Endothelial cell of umbilical vein (primary cell): ENCODE measurements around the gene DYNC1H1. TPM values are rescaled to one million over a fixed set of nuclear protein-coding genes. Genes with fewer than 3 reads are reported as not detected.

Experiments used
- BruUV-seq: library from RNA; stranded (reverse); fragments of 400-500 nt; replicated peaks from 2 replicates; lab custom pipeline; 2021; lab: Mats Ljungman, UMichigan
- CTCF ChIA-PET: fragments of 300-600, 350-600 bp; sonication (Branson Sonifier 250); formaldehyde crosslinking; loops from one replicate; lab custom pipeline; 2021; ENCODE audit warnings: antibody characterized with exemption, inconsistent platforms; lab: Charles Lee
- POLR2A ChIA-PET: fragments of 300-600, 350-600 bp; sonication (Branson Sonifier 250); formaldehyde crosslinking; loops from one replicate; lab custom pipeline; 2021; ENCODE audit warnings: antibody characterized with exemption, inconsistent platforms; lab: Charles Lee
- DNase-seq: peaks from one replicate; pipeline ENCODE4 v3.0.0-alpha.2; 2011; ENCODE audit warnings: low read depth, low spot score
- FAIRE-seq: peaks from 2 replicates; lab custom pipeline; 2011; peaks lifted over from hg19 to GRCh38; lab: Jason Lieb, UNC
- H2AFZ ChIP-seq: 2 replicates; pipeline ENCODE4 v1.6.0; 2012; ENCODE audit warnings: low read depth, low read length, control low read depth, inconsistent platforms
- H3K27ac ChIP-seq: 2 replicates; pipeline ENCODE4 v1.5.1; 2011; ENCODE audit warnings: low read depth, mild to moderate bottlenecking, control low read depth, low read length, moderate library complexity; ENCODE audit not compliant: insufficient read depth
- H3K27me3 ChIP-seq, 2 experiments: 2 replicates each; pipeline versions ENCODE4 v1.6.0 to v1.6.1; 2011; ENCODE audit warnings: low read length in 2 of 2, mixed read lengths in 1 of 2; ENCODE audit not compliant: control insufficient read depth in 2 of 2, insufficient read depth in 2 of 2
- H3K36me3 ChIP-seq, 2 experiments: 2 replicates in 1 of 2; 3 replicates in 1 of 2; pipeline ENCODE4 v1.5.1; 2011; ENCODE audit warnings: low read length in 2 of 2, mild to moderate bottlenecking in 1 of 2, moderate library complexity in 1 of 2; ENCODE audit not compliant: control insufficient read depth in 2 of 2, insufficient read depth in 2 of 2; ENCODE audit errors: extremely low read depth in 1 of 2
- H3K4me1 ChIP-seq: 3 replicates; pipeline ENCODE4 v1.5.1; 2011; ENCODE audit warnings: mild to moderate bottlenecking, low read length; ENCODE audit not compliant: control insufficient read depth, insufficient read depth; ENCODE audit errors: extremely low read depth
- H3K4me2 ChIP-seq: 2 replicates; pipeline ENCODE4 v1.6.1; 2011; ENCODE audit warnings: low read length, control low read depth, mixed read lengths; ENCODE audit not compliant: insufficient read depth
- H3K4me3 ChIP-seq, 3 experiments: fragments of 200-600 bp in 1 of 3; sonication (generic), shearing (Covaris generic) in 1 of 3; replicated peaks in 1 of 3; 2 replicates each; pipeline ENCODE4 v1.5.1; 2011 to 2016; ENCODE audit warnings: control low read depth in 3 of 3, low read length in 3 of 3, mild to moderate bottlenecking in 2 of 3, inconsistent platforms in 1 of 3, low read depth in 1 of 3, moderate library complexity in 1 of 3; ENCODE audit not compliant: insufficient read depth in 1 of 3
- H3K79me2 ChIP-seq: 2 replicates; pipeline ENCODE4 v1.6.0; 2012; ENCODE audit warnings: low read length, inconsistent platforms; ENCODE audit not compliant: control insufficient read depth, insufficient read depth
- H3K9ac ChIP-seq: replicated peaks from 2 replicates; pipeline ENCODE3; 2011; ENCODE audit warnings: low read length, control low read depth; ENCODE audit not compliant: insufficient read depth; ENCODE audit errors: extremely low read depth
- H3K9me1 ChIP-seq: replicated peaks from 3 replicates; pipeline ENCODE4 v1.6.0; 2011; ENCODE audit warnings: mild to moderate bottlenecking, low read length; ENCODE audit not compliant: control insufficient read depth, insufficient read depth; ENCODE audit errors: extremely low read depth
- H3K9me3 ChIP-seq: replicated peaks from 2 replicates; pipeline ENCODE4 v1.5.1; 2012; ENCODE audit warnings: low read length, inconsistent platforms; ENCODE audit not compliant: control insufficient read depth, insufficient read depth
- H4K20me1 ChIP-seq: replicated peaks from 2 replicates; pipeline ENCODE3; 2011; ENCODE audit warnings: mild to moderate bottlenecking, low read length; ENCODE audit not compliant: control insufficient read depth, insufficient read depth; ENCODE audit errors: extremely low read depth
- CTCF ChIP-seq, 2 donors: IDR thresholded peaks; 1 replicate in 1 of 2; 2 replicates in 1 of 2; pipeline ENCODE4 v1.5.1; 2011; ENCODE audit warnings: low read length in 2 of 2, mild to moderate bottlenecking in 2 of 2, moderate library complexity in 2 of 2, control low read depth in 1 of 2, inconsistent platforms in 1 of 2, low read depth in 1 of 2; ENCODE audit not compliant: insufficient read depth in 1 of 2; ENCODE audit errors: extremely low read depth in 1 of 2
- EZH2 ChIP-seq: IDR thresholded peaks from 2 replicates; pipeline ENCODE4 v1.6.1; 2012; ENCODE audit warnings: borderline replicate concordance, low read depth, mild to moderate bottlenecking, moderate library complexity, low read length, inconsistent platforms; ENCODE audit not compliant: severe bottlenecking
- FOS ChIP-seq: IDR thresholded peaks from 2 replicates; pipeline ENCODE4 v1.6.1; 2011; ENCODE audit warnings: mild to moderate bottlenecking, low read length, moderate library complexity, borderline replicate concordance; ENCODE audit not compliant: insufficient read depth
- GATA2 ChIP-seq: IDR thresholded peaks from 2 replicates; pipeline ENCODE4 v1.7.0; 2011; ENCODE audit warnings: low read depth, mild to moderate bottlenecking, moderate library complexity, mixed read lengths, low read length; ENCODE audit not compliant: insufficient read length, insufficient read depth
- JUN ChIP-seq: IDR thresholded peaks from 2 replicates; pipeline ENCODE4 v1.6.1; 2011; ENCODE audit warnings: borderline replicate concordance, low read depth; ENCODE audit not compliant: insufficient read length, insufficient read depth
- MAX ChIP-seq: IDR thresholded peaks from 2 replicates; pipeline ENCODE4 v1.6.1; 2011; ENCODE audit not compliant: insufficient read depth, insufficient read length
- MYC ChIP-seq: IDR thresholded peaks from one replicate; pipeline ENCODE4 v1.6.1; 2011; ENCODE audit warnings: mild to moderate bottlenecking, low read depth, low read length
- POLR2A ChIP-seq: IDR thresholded peaks from 2 replicates; pipeline ENCODE4 v1.6.1; 2012; ENCODE audit warnings: low read depth, mild to moderate bottlenecking, control low read depth, low read length
- POLR2AphosphoS5 ChIP-seq: IDR thresholded peaks from 2 replicates; pipeline ENCODE4 v1.6.1; 2012; ENCODE audit warnings: low read depth, mild to moderate bottlenecking, control low read depth, low read length, moderate library complexity; ENCODE audit not compliant: insufficient read depth
- dilution Hi-C: fragments of 300-500 bp; cut with MboI; formaldehyde crosslinking; loops from one replicate; pipeline ENCODE4 v1.15.0; 2019; ENCODE audit warnings: low sequenced_read_pairs; ENCODE audit not compliant: extremely low pct_ligation_motif_present
- intact Hi-C: fragments of 100-400 bp; cut with micrococcal nuclease; formaldehyde crosslinking; loops from one replicate; pipeline ENCODE4 v1.10.0; 2022
- polyA plus RNA-seq, 4 experiments: library from polyadenylated mRNA; depleted of rRNA in 3 of 4; stranded (reverse) in 3 of 4; unstranded in 1 of 4; fragments of >200 nt; gene quantifications; 2 replicates each; pipeline versions ENCODE4 v1.2.1 to v1.2.3, GENCODE V29; 2011 to 2012; ENCODE audit warnings: missing spikeins in 1 of 4
- total RNA-seq: library from RNA; stranded (reverse); gene quantifications from 2 replicates; pipeline ENCODE4 v1.2.3, GENCODE V29; 2021

DYNC1H1 gene
- total and polyA plus RNA-seq, 2 donors (not counting 3 experiments of a cell fraction or from before 2014, with no cell fraction given) = 254 to 648 TPM

- BruUV-seq = no TSS peak
- ChIA-PET CTCF (interaction anchor here (0.7 to 1.2 kb wide), 2 partner anchors 10 to 149 kb away, joined by 3 to 5 read pairs; no protein-coding TSS in a partner anchor), POLR2A (no interaction called here)
- dilution Hi-C loops (no loop called here), intact Hi-C loops (no loop called here)
- no peak for DNase-seq
- H3K79me2 ChIP-seq = no peaks in the 10 kb centered on the region
- H3K4me2 ChIP-seq = no peak overlapping the region
- H3K4me1 ChIP-seq = no peaks in the 10 kb centered on the region
- H3K9me1 ChIP-seq = no peaks in the 10 kb centered on the region
- no peak for FAIRE-seq
- TF ChIP-seq POLR2A = no peak
- TF ChIP-seq MAX = no peak
- TF ChIP-seq FOS = no peak
- no peak for TF ChIP-seq MYC
- no peak for TF ChIP-seq EZH2
- no peak for TF ChIP-seq POLR2AphosphoS5
- no peak for TF ChIP-seq GATA2
- TF ChIP-seq CTCF (IDR thresholded peaks at IDR 0.05; ENCODE audit: extremely low read depth in 1 of 2, insufficient read depth in 1 of 2, low read depth in 1 of 2, low read length in 2 of 2) = no peak
- no peak for TF ChIP-seq JUN
- no peaks in the 10 kb centered on the region for H3K27me3 ChIP-seq
- H3K27ac ChIP-seq = no peak overlapping the region
- H2AFZ ChIP-seq = no peak overlapping the region
- no peak overlapping the region for H3K4me3 ChIP-seq
- no peaks in the 10 kb centered on the region for H4K20me1 ChIP-seq
- no peaks in the 10 kb centered on the region for H3K9me3 ChIP-seq
- peaks cover 0 to 5% of the 10 kb centered on the region in 2 experiments for H3K36me3 ChIP-seq
- H3K9ac ChIP-seq = no peak overlapping the region
Observed at GRCh38 chr14:101920271-101920670, 44.1 kb upstream of the DYNC1H1 start.
